Embryonic facial prominence (tissue), 1 donor: ENCODE data around the gene CENPN.

Experiments used
- DNase-seq: peaks from one replicate; pipeline ENCODE4 v3.0.0-alpha.2; 2016; ENCODE audit errors: extremely low spot score

CENPN gene, protein sequence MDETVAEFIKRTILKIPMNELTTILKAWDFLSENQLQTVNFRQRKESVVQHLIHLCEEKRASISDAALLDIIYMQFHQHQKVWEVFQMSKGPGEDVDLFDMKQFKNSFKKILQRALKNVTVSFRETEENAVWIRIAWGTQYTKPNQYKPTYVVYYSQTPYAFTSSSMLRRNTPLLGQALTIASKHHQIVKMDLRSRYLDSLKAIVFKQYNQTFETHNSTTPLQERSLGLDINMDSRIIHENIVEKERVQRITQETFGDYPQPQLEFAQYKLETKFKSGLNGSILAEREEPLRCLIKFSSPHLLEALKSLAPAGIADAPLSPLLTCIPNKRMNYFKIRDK

DNA sequence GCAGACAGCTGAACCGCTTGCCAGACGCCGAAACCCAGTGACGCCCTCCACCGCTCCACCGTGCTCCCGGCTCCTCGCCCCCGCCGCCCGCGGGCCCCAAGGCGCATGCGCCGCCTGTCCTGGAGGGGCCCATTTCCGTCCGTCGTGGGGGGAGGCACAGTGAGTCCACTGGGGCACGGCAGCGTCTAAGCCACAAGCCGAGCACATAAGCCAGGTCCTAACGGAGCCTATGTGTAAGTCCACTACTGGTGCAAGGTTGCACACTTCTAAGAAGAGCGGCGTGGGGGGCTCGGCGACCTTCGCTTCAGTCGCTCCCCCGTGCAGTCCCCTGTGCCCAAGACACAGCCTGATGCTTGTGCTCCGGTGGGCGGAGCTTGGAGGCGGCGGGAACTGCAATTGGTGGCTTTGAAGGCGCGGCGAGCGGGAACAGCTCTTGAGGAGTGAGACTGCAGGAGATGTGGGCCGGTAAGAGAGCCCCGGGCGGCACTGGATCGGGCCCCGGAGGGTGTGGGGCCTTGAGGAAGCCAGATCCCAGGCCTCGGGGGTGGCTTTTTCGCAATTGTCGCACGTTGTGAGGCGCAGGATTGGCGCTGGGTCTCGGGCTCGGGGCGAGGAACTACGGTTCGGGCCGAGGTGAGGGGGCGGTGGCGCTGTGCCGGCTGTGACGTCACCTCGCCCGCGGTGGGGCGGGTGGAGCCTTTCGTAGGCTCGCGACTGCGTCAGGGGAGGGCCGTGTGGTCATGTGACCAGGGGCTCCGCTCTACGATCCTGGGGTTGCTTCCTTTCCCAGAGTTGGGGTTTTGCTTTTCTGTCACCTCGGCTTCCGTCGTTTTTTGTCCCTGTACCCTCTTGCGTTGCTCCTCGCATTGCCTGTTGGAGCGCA is at the start of gene CENPN, which contains the start of gene CMC2:
TSS of gene CENPN (plus strand) at position 402 of the 883 bp plus-strand sequence. CDS start 4,726 bp downstream, outside the sequence.
TSS of gene CMC2 (minus strand) at position 73 of the 883 bp plus-strand sequence. CDS start 9,491 bp downstream, outside the sequence.
- peak; percentile 96 for DNase-seq

DNA sequence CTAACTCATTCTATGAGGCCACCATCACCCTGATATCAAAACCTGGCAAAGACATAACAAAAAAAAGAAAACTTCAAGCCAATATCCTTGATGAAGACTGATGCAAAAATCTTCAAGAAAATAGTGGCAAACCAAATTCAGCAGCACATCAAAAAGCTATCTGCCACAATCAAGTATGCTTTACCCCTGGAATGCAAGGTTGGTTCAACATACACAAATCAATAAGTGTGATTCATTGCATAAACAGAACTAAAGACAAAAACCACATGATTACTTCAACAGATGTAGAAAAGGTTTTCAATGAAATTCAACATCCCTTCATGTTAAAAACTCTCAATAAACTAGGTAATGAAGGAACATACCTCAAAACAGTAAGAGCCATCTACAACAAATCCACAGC is 48.7 kb upstream of the CENPN start:
- no peak for DNase-seq

DNA sequence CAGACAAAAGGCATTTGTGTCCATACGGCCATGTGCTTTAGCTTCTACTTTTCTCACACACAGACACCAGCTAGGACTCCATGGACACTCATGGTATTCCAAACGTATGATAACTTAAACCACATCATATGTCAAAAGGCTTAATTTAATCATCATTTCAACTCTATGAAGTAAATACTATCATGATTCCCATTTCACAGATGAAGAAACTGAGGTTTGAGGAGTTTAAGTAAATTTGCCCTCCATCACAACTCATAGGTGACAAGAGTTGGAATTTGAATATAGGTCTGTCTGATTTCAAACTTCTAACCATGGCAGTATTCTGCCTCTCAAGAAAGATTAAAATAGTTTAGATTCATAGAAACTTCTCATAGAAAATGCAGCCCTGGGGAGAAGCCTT is 44.1 kb upstream of the CENPN start:
- no peak for DNase-seq

DNA sequence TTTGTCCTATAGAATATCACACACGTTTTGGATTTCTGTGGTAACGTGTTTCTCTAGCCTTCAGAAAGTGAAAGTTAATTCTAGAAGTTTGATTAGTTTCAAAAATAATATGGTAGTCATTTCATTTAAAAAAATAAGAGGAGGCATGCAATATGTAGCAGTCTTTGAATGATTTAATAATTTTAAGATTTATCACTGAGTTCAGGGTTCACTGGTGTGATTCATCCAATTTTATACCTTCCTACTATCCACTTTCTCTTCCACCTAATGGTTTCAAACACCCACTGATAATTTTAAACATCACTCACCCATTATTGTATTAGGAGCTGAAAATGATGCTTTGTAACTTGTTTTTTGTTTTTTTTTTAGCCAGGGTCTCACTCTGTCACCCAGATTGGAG is 42.7 kb upstream of the CENPN start:
- no peak for DNase-seq

DNA sequence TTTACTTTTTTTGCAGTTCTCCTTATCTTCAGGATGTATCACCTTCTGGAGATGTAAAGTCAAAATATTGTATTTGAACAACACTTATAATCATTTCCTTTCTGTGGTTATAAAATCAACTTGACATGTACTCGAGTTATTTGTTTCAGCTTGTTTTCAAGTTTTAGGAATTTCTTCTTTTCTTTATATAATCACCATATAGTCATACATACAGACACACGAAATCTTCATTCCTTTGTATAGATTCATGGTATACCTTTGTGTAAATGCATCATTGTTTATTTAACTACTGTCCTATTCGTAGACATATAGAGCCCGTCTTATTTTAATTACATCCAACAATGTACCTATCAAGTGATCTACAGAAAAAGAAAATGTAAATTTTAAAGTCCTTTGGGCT is 40.4 kb upstream of the CENPN start:
- no peak for DNase-seq

DNA sequence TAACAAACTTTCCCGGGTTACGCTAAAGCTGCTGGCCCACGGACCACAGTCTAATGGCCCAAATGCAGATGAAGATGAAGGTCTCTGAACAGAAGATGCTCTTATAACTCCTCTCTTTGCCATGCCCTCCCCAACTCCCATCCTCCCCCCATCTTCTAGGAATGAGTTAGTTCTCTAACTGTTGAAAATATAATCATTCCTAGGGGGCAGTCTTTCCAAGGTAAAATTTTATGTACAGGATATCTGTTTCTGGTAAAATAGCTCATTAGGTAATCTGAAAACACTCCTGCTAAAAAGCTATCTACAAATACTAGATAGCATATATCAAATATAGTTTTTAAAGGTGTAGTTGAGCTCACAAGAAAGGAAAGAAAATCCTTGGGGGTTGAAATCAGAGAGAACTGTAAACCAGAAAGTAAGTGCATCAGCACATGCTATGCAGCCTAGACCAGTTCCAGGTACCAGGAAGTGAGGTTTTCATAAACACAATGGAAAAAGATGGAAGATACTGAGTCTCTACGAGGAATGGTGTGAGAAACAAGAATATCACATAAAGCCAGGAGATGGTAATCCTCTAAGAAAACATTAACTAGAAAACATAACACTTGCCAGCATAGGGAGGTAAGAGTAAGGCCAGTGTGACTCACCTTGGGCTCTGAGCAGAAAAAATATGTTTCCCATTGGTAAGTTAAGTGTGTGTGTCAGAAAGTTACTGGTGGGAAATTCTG is 38.5 kb upstream of the CENPN start:
- DNase-seq, result no peak

DNA sequence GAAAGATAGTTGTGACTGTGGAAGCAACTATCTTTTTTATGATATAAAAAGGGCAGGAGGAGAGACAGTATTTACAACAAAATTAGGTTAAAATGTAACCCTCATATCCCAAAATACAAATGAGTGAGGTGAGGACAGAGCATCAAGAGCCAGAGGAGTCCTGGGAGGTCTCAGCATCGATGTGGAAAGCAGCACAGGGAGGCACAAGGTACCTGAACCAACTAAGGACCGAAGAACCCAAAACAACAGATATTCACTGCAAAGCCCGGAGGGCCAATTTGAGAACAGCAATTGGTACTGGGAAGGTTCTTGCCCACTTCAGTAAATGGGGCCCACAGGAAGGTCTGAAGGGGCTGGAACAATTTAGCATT is 37.9 kb upstream of the CENPN start:
- no peak for DNase-seq

DNA sequence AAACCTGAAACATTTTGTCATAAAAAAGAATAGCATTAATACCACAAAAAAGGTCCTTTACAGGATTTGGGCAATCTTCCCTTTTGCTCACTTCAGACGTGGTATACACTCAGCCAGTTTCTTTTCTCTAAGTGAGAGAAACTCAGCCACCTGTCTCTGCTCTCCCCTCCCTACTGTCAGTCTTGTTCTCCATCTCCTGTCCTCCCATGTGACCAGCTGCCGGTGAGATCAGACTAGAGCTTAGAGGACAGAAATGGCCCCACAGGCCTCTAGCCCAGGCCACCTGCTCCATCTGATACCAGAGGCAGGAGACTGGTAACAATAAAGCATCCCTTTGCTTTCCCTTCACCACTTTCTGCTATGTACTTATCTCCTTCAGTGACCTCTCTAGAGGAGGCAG is 35.2 kb upstream of the CENPN start:
- DNase-seq, result no peak

DNA sequence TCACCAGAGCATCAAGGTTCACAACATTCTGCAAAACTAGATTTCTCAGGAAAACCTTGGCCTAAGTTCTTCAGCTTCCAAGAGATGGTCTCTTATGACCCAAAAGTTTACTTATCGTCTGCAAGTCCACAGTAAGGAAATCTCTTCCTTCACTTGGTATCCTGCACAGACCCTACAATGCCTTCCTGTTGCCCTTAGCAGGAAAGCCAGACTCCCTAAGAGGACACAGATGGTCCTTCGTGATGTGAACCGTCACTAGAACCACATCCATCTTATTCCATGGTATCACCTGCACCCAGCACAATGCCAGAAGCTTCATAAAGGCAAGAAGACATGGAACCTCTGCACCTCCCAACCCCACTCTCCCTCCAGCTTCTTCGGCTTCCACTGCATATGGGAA is 34.4 kb upstream of the CENPN start:
- DNase-seq, result no peak

DNA sequence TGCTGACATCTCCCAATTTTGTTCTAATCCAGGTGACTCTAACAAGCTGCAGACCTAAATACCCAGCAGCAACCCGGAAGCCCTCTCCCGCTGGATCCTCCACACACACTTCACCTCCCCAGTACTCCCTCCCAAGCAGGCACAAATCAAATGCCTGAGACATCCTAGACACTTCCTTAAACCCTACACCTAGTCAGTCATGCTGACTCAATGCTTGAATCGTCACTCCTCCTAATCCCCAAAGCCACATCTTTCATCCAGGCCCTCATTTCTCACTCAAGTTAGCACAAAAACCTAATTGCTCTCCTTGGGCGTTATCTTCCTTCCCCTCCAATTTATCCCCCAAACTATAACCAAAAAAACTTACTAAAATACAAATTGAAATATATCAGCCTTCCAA is 33.0 kb upstream of the CENPN start:
- DNase-seq, result no peak

DNA sequence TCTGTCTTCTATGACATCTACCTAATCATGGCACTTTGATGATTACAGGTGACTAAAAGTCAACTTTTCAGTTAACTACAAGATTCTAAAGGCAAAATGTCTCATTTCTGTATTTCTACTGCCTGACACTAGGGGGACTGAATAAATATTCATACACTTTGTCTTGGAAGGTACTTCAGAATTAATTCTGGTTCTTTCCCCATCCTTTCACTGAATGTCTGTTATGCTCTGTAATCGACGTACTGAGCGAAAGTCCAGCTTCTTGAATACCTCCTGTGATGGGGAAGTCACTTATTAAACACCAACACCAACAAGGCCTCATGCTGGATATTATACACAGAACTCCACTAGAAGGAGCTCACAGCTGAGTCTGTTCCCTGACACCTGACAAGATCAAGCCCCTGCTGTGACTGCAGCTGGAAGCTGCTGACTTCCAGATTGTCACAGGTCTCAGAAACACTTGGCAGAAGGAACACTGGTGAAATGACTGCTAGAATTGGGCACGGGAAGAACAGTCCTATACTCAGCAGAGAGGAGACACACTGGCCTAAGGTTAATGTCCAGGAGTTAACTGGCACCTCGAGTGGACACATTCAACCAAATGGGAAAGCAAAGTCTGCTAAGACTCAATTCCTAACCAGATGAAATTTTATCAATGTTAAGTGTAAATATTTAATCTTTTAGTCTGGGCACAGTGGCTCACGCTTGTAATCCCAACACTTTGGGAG is 32.2 kb upstream of the CENPN start:
- DNase-seq, result no peak

DNA sequence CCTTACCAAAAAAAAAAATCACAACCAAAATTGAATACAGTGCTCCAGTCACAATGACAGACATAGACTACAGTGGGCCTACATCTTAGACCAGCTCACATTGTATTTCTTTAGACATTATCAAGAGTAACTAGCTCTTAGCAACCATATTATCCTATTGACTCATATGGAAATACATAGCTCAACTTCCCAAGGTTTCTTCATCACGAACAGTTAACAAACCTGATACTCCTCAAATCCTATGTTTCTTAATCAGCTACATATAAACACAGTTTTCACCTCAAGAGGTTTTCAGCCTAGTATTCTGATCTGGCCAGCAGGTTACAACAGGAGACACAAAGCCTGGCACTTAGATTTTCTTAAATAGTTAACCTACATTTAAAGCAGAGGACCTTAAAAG is 30.1 kb upstream of the CENPN start:
- DNase-seq, result no peak

DNA sequence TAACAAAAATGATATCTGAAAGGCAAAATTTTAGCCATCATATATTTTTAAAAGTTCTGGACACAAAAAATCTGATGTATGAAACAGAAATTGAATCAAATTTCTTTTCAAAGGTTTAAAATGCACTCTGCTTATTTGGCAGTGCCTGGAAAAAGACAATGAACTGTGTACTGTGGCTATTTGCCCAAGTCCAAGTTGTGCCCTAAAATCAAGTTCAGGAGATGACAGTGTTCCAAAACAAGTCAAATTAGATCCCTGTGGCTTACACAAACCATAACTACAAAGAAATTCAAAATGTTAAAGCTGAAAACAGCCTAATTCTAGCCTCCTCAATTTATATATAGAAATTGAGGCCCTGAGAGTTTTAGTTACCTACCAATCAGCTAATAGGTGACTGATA is 25.9 kb upstream of the CENPN start:
- no peak for DNase-seq

DNA sequence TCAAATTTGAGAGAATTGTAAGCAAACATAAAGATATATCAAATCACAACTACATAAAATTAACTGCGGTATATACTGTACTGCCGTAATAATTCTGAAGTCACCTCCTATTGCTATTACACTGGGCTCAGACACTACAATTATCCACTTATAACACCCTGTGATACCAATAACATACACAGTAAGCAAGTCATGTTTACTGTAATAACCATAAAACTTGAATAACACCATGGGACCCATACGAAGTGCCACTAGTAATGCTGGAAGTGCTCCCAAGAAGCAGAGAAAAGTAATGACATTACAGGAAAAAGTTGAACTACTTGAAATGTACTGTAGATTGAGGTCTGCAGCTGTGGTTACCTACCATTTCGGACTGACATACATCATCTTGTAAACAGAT is 24.4 kb upstream of the CENPN start:
- DNase-seq, result no peak

DNA sequence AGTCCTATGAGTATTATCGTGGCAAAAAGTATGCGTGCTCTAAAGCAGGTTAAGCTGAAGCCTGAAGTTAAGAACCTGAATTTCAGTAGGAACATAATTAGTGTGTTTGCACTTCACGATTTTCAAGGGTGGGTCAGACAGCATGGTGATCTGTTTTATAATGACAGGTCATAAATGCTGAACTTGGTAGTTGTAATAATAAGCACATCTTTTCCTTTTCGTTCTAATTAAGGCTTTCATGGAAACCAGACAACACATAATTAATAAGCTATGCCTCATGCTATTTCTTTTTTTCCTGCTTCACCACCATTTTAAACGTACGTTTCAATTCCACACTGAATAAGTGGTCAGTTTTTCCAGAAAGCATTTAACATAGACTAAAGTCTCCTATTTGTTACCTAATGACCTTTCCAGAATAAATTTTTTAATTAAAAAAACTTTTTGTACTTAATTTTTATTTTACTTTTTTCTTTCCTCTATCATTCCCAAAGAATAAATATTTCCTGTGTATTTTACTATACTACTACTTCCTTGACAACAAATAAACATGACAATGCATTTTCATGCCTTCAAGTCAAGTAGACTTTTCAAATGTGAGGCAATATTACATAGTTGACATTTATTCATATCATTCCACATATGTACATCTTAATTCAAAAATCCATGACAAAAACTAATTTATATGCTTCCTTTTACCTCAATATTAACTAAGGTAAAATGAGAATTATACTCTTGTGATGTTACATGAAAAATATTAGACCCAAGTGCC is 22.7 kb upstream of the CENPN start:
- DNase-seq, result no peak

DNA sequence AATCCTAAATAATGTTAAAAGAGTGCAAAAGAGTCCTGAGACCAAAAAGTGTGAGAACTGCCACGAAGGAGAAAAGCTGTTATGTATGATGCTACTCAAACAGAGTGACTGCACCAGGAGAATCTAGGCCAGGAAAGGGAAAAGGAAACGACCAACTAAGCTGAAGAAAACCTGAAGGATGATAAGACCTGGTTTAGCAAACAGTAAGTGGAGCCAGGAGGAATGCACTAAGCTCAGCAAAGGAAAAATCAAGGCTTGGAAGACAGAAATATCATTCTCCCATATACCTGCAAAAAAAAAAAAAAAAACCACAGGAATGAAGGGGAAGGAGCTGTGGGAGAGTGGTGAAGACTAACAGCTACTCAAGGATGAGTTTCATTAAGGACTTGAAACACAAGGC is 21.4 kb upstream of the CENPN start:
- no peak for DNase-seq

DNA sequence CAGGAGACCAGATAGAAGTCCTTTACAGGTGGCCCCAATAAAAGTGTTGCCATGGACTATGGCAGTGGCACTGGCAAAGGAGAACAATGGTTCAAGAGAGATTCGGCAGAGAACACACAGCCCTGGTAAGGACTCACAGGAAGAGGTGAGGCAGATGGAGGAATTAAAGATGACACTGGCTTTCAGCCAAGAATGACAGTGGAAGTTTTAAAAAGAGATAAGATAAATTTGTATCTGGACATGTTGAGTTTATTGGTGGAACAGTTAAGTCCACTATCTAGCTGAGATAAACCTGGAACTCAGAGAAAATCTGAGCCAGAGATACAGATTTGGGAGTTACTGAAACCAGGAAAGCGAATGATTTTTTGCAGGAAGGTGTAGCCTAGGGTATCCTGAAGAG is 20.5 kb upstream of the CENPN start:
- DNase-seq, result no peak

DNA sequence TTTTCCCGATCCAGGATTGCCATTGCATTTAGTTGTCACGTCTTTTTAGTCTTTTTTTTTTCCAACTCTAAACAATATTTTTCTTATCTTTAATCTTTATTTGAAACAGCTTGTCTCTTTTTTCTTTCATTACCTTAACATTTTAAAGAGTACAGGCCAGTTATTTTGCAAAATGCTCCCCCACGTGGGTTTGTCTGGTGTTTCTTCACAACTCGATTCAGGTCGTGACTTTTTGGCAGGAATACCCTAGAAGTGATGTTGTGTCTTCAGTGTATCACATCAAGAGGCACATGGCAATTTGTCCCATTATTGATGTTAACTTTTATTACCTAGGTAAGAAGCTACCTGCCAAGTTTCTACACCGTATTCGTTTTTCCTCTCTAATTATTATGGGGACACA is 18.3 kb upstream of the CENPN start:
- no peak for DNase-seq

DNA sequence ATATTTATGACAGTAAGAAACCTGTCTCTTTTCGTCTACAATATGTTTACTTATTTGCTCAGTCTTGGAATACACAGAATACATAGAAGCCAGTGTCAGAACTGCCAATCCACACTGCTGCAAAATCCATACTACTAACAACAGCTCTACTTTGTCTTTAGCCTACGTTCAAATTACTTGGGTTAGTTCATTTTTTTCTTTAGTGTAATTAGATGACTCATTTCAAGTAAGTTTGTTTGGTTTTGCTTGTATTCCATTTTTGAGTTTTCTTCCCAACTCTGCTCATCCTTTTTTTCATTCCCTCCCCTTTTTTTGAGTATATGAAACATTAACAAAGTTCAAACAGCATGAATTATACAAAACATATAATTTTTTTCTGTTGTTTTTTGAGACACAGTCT is 17.2 kb upstream of the CENPN start:
- no peak for DNase-seq

DNA sequence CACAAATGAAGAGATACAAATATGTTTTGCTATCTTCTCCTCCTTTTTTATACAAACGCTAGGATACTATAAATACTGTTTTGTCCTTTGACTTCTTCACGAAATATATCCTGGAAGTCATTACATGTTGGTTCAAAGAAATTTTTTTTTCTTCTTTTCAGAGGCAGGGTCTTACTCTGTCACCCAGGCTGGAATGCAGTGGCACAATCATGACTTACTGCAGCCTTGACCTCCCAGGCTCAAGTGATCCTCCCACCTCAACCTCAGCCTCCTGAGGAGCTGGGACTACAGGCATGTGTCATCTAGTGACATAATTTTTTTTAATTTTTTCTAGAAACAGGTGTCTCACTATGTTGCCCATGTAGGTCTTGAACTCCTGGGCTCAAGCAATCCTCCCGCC is 16.4 kb upstream of the CENPN start:
- no peak for DNase-seq

DNA sequence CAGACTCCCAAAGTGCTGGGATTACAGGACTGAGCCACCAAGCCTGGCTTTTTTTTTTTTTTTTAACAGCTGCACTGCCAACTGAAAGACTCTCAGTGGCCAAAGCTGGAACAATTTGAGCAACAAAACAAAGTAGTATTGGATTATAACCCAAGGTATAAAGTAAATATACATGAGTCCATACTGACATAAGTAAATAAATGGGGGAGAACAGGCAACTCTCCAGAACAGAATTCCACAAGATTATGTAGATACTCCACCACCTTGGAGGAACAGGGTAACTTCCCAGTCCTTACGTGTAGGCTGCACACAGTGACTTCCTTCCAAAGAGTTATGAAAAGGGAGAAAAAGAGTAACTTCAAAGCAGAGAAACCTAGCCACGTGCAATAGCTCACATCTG is 16.0 kb upstream of the CENPN start:
- DNase-seq, result no peak
